ENCODE results near the gene GRPR.

The GRPR gene

DNA sequence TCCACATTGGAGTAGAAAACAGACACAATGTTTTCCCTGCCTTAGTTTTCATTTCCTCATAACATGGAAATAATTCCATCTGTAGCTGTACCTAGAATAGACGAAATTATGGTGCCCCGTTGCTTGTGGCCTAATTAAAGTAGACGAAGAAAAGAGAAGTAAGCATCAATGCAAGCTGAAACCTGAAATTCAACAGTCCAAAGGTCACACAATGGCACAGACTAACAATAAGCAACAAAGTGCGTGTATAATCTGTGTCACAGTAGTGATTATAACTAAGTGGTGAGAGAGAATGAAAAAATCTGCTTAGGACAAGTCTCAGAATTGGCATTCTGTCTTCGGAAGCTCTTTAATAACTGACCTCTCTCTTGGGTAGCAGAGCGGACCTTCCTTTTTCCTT lies 68.2 kb downstream of the GRPR start:
- no peak overlapping the region for H3K4me3 ChIP-seq

DNA sequence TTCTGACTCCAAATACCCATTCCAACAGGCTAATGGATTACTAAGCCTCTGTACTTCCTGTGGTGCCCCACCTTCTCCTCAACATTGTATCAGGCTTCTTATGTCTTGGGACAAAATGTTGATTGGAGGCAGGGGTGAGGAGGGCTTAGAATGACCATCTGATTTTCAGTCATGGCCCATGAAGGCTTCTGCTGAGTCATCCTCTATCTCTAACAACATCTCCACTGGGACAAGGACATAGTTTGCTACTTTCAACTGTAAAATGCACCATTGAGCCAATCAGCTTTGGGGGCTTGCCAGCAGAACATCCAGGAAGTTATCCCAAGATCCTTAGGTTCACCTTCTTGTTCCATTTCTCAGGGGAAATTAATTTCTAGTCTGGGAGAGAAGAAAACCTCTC lies 73.5 kb downstream of the GRPR start:
- no peak overlapping the region for H3K27ac ChIP-seq
- no peaks in the 10 kb centered on the region for H3K36me3 ChIP-seq
- intact Hi-C loops (cut with DNase I; ENCODE audit: low total_unique reads) = no loop called here

More for the DNA sequence above, 68.2 kb downstream of the GRPR start:
- H3K9me3 ChIP-seq = no peaks in the 10 kb centered on the region
- no peaks in the 10 kb centered on the region for H3K4me1 ChIP-seq
- H3K27ac ChIP-seq = no peak overlapping the region
- intact Hi-C loops (cut with DNase I; ENCODE audit: low total_unique reads) = no loop called here
- TF ChIP-seq, protein P1, sequence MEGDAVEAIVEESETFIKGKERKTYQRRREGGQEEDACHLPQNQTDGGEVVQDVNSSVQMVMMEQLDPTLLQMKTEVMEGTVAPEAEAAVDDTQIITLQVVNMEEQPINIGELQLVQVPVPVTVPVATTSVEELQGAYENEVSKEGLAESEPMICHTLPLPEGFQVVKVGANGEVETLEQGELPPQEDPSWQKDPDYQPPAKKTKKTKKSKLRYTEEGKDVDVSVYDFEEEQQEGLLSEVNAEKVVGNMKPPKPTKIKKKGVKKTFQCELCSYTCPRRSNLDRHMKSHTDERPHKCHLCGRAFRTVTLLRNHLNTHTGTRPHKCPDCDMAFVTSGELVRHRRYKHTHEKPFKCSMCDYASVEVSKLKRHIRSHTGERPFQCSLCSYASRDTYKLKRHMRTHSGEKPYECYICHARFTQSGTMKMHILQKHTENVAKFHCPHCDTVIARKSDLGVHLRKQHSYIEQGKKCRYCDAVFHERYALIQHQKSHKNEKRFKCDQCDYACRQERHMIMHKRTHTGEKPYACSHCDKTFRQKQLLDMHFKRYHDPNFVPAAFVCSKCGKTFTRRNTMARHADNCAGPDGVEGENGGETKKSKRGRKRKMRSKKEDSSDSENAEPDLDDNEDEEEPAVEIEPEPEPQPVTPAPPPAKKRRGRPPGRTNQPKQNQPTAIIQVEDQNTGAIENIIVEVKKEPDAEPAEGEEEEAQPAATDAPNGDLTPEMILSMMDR (IDR thresholded peaks at IDR 0.05) = no peak
- H3K27me3 ChIP-seq = no peaks in the 10 kb centered on the region
- no peaks in the 10 kb centered on the region for H3K36me3 ChIP-seq
- DNase-seq = no peak

DNA sequence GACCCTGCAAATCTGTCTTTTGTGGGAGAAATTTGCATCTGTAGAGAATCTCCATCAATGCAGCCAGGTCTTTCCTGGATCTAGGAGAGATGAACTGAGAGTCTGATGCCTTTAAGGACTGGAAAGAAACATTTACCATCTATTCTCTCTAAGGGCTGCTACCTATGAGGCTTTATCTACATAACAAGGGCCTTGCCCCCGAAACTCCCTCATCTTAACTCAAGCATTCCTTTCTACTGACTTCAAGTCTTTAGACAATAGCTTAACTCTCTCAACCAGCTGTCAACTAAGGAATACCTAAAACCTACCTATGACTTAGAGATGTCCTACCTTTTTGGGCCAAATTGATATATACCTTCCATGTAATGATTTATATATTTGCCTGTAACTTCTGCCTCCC lies 76.0 kb downstream of the GRPR start:
- no peak for DNase-seq
- no peaks in the 10 kb centered on the region for H3K36me3 ChIP-seq
- TF ChIP-seq, protein P1 (IDR thresholded peaks at IDR 0.05) = no peak
- H3K4me1 ChIP-seq = no peaks in the 10 kb centered on the region
- intact Hi-C loops (cut with DNase I; ENCODE audit: low total_unique reads) = no loop called here
- no peak overlapping the region for H3K4me3 ChIP-seq
- H3K27me3 ChIP-seq = no peaks in the 10 kb centered on the region
- no peak overlapping the region for H3K27ac ChIP-seq
- H3K9me3 ChIP-seq = no peaks in the 10 kb centered on the region

More for the DNA sequence above, 73.5 kb downstream of the GRPR start:
- TF ChIP-seq, protein P1 (IDR thresholded peaks at IDR 0.05) = no peak
- DNase-seq = no peak
- no peaks in the 10 kb centered on the region for H3K4me1 ChIP-seq
- H3K27me3 ChIP-seq = no peaks in the 10 kb centered on the region
- H3K9me3 ChIP-seq = no peaks in the 10 kb centered on the region
- H3K4me3 ChIP-seq = no peak overlapping the region

DNA sequence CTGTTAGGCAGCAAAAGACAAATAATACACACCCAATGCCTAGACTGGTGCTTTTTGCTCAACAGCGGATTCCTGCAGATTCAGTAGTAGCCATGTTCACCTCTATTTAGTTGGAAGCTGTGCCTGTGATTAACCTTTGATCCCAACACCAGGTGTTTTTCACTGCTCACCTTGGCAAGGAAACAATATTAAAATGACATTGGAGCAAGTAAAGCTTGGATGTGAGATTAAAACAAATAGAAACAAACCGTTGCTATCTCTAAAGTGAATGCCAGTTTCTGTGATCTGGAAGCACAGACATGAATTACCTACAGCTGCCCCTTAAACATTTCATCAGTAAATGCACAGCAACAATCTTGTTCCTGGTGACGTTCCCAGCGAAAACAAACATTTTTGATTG lies 79.6 kb downstream of the GRPR start:
- no peaks in the 10 kb centered on the region for H3K4me1 ChIP-seq

More for the DNA sequence above, 79.6 kb downstream of the GRPR start:
- Histone ChIP-seq H3K27me3 (no peaks in the 10 kb centered on the region), H3K27ac (no peak overlapping the region), H3K9me3 (no peaks in the 10 kb centered on the region), H3K36me3 (no peaks in the 10 kb centered on the region), H3K4me3 (no peak overlapping the region)
- intact Hi-C loops (cut with DNase I; ENCODE audit: low total_unique reads) = no loop called here
- TF ChIP-seq, protein P1 (IDR thresholded peaks at IDR 0.05) = no peak
- no peak for DNase-seq
